ENCODE results near the gene ISCA1. TPM values are rescaled to one million over a fixed set of nuclear protein-coding genes. Genes with fewer than 3 reads are reported as not detected.
A peak's percentile ranks its signal among the peaks of the same experiment; 100 is the strongest.

Gene ISCA1
- total RNA-seq, 1 donor from 2014 or later: 24.1 TPM

GRCh38 chr9:86277072-86277471 is 5.3 kb downstream of the ISCA1 start:
- H3K36me3 Mint-ChIP-seq (ENCODE audit: low read depth): peaks cover 6% of the 10 kb centered on the region
- H3K9me3 Mint-ChIP-seq (ENCODE audit: low read depth): no peaks in the 10 kb centered on the region
- no peak for TF ChIP-seq CTCF (IDR thresholded peaks at IDR 0.05)
- no peak for DNase-seq (ENCODE audit: low spot score)
- peaks cover 31% of the 10 kb centered on the region for H3K4me1 Mint-ChIP-seq (ENCODE audit: low read depth)
- H3K27ac Mint-ChIP-seq (ENCODE audit: unreplicated experiment): no peak overlapping the region
- H3K27me3 Mint-ChIP-seq (ENCODE audit: low read depth): no peaks in the 10 kb centered on the region
- H3K4me3 Mint-ChIP-seq (ENCODE audit: unreplicated experiment): no peak overlapping the region

- H3K36me3 Mint-ChIP-seq (ENCODE audit: low read depth): peaks cover 14% of the 10 kb centered on the region
- peaks cover 24% of the 10 kb centered on the region for H3K4me1 Mint-ChIP-seq (ENCODE audit: low read depth)
Observed at GRCh38 chr9:86275962-86276361, 6.4 kb downstream of the ISCA1 start.

GRCh38 chr9:86274821-86275643 is 7.3 kb downstream of the ISCA1 start:
- H3K4me3 Mint-ChIP-seq (ENCODE audit: unreplicated experiment): no peak overlapping the region

More at GRCh38 chr9:86275962-86276361, 6.4 kb downstream of the ISCA1 start:
- DNase-seq (ENCODE audit: low spot score): no peak
- peak; percentile 65 for TF ChIP-seq CTCF (IDR thresholded peaks at IDR 0.05)
- Mint-ChIP-seq H3K27me3 (ENCODE audit: low read depth) (no peaks in the 10 kb centered on the region), H3K4me3 (ENCODE audit: unreplicated experiment) (no peak overlapping the region), H3K27ac (ENCODE audit: unreplicated experiment) (no peak overlapping the region), H3K9me3 (ENCODE audit: low read depth) (no peaks in the 10 kb centered on the region)

GRCh38 chr9:86272221-86272620 is 10.1 kb downstream of the ISCA1 start:
- Mint-ChIP-seq H3K27ac (ENCODE audit: unreplicated experiment) (no peak overlapping the region), H3K4me3 (ENCODE audit: unreplicated experiment) (no peak overlapping the region), H3K9me3 (ENCODE audit: low read depth) (no peaks in the 10 kb centered on the region), H3K4me1 (ENCODE audit: low read depth) (peaks cover 6% of the 10 kb centered on the region), H3K36me3 (ENCODE audit: low read depth) (peaks cover 16% of the 10 kb centered on the region), H3K27me3 (ENCODE audit: low read depth) (no peaks in the 10 kb centered on the region)
- DNase-seq (ENCODE audit: low spot score): no peak
- TF ChIP-seq CTCF (IDR thresholded peaks at IDR 0.05): no peak

More at GRCh38 chr9:86274821-86275643, 7.3 kb downstream of the ISCA1 start:
- Mint-ChIP-seq H3K36me3 (ENCODE audit: low read depth) (peaks cover 14% of the 10 kb centered on the region), H3K27me3 (ENCODE audit: low read depth) (no peaks in the 10 kb centered on the region), H3K27ac (ENCODE audit: unreplicated experiment) (no peak overlapping the region), H3K4me1 (ENCODE audit: low read depth) (peaks cover 19% of the 10 kb centered on the region), H3K9me3 (ENCODE audit: low read depth) (no peaks in the 10 kb centered on the region)
- no peak for TF ChIP-seq CTCF (IDR thresholded peaks at IDR 0.05)
- DNase-seq (ENCODE audit: low spot score): no peak

GRCh38 chr9:86263876-86264275 is 18.5 kb downstream of the ISCA1 start:
- Mint-ChIP-seq H3K4me3 (ENCODE audit: unreplicated experiment) (no peak overlapping the region), H3K4me1 (ENCODE audit: low read depth) (peaks cover 14% of the 10 kb centered on the region), H3K9me3 (ENCODE audit: low read depth) (no peaks in the 10 kb centered on the region), H3K27ac (ENCODE audit: unreplicated experiment) (no peak overlapping the region), H3K36me3 (ENCODE audit: low read depth) (peaks cover 17% of the 10 kb centered on the region), H3K27me3 (ENCODE audit: low read depth) (no peaks in the 10 kb centered on the region)
- no peak for DNase-seq (ENCODE audit: low spot score)
- TF ChIP-seq CTCF (IDR thresholded peaks at IDR 0.05): no peak
